Cardiac muscle cell (in vitro differentiated cells and primary cell): ENCODE measurements around the gene HECW1. TPM values are rescaled to one million over a fixed set of nuclear protein-coding genes. Genes with fewer than 3 reads are reported as not detected.

Source experiments
- DNase-seq, 2 donors: peaks; one replicate each; pipeline versions ENCODE4 v3.0.0 to v3.0.0-alpha.2; 2010 to 2017; ENCODE audit warnings: low read depth in 1 of 2, low spot score in 1 of 2
- H3K27ac ChIP-seq: fragments of 200-600 bp; sonication (generic); 2 replicates; pipeline ENCODE4 v1.5.1; 2016
- H3K27me3 ChIP-seq: fragments of 200-600 bp; sonication (generic); 2 replicates; pipeline ENCODE4 v1.6.0; 2016; ENCODE audit warnings: control low read depth
- H3K36me3 ChIP-seq: fragments of 200-600 bp; sonication (generic); 2 replicates; pipeline ENCODE4 v1.5.1; 2016; ENCODE audit warnings: control low read depth
- H3K4me1 ChIP-seq: fragments of 200-600 bp; sonication (generic); 2 replicates; pipeline ENCODE4 v1.8.1; 2017; ENCODE audit warnings: low read depth, mild to moderate bottlenecking, mixed run types
- H3K4me3 ChIP-seq: fragments of 200-600 bp; sonication (generic); 2 replicates; pipeline ENCODE4 v1.5.1; 2016; ENCODE audit warnings: mild to moderate bottlenecking
- H3K9me3 ChIP-seq: fragments of 200-600 bp; sonication (generic); 2 replicates; pipeline ENCODE4 v1.5.1; 2017; ENCODE audit warnings: low read depth, mild to moderate bottlenecking, control low read depth
- CTCF ChIP-seq: IDR thresholded peaks from 2 replicates; pipeline ENCODE4 v1.5.1; 2012; ENCODE audit warnings: low read depth, mild to moderate bottlenecking, low read length
- polyA plus RNA-seq: library from polyadenylated mRNA; unstranded; fragments of >200 nt; fragmentation: Nextera tagmentation; extraction: Ambion mirVana; gene quantifications from 2 replicates; pipeline ENCODE4 v1.2.1, GENCODE V29; 2016
- total RNA-seq: library from RNA; depleted of rRNA; stranded (reverse); fragments of >200 nt; gene quantifications from 2 replicates; pipeline ENCODE4 v1.2.3, GENCODE V29; 2016

The HECW1 gene
- total and polyA plus RNA-seq, 2 experiments from 2014 or later, result 0.06 to 0.13 TPM

- Histone ChIP-seq H3K4me3 (no peak overlapping the region), H3K9me3 (no peaks in the 10 kb centered on the region), H3K4me1 (peaks cover 11% of the 10 kb centered on the region), H3K27ac (no peak overlapping the region), H3K36me3 (no peaks in the 10 kb centered on the region), H3K27me3 (no peaks in the 10 kb centered on the region)
- DNase-seq, result no peak
- no peak for TF ChIP-seq CTCF
Measured at GRCh38 chr7:43492896-43493295, 380.4 kb downstream of the HECW1 start.

GRCh38 chr7:43495572-43495971 is 383.1 kb downstream of the HECW1 start:
- no peak for DNase-seq
- H3K4me3 ChIP-seq, result no peak overlapping the region
- no peaks in the 10 kb centered on the region for H3K9me3 ChIP-seq
- no peak overlapping the region for H3K27ac ChIP-seq
- no peaks in the 10 kb centered on the region for H3K4me1 ChIP-seq
- TF ChIP-seq CTCF, result no peak
- no peaks in the 10 kb centered on the region for H3K27me3 ChIP-seq
- H3K36me3 ChIP-seq, result no peaks in the 10 kb centered on the region

- H3K27me3 ChIP-seq, result no peaks in the 10 kb centered on the region
- no peak for TF ChIP-seq CTCF
- no peak overlapping the region for H3K4me3 ChIP-seq
- H3K4me1 ChIP-seq, result no peaks in the 10 kb centered on the region
- H3K27ac ChIP-seq, result no peak overlapping the region
- DNase-seq, result no peak
- no peaks in the 10 kb centered on the region for H3K36me3 ChIP-seq
- H3K9me3 ChIP-seq, result no peaks in the 10 kb centered on the region
Measured at GRCh38 chr7:43496596-43496995, 384.1 kb downstream of the HECW1 start.

- Histone ChIP-seq H3K4me3 (no peak overlapping the region), H3K36me3 (no peaks in the 10 kb centered on the region), H3K27ac (no peak overlapping the region), H3K4me1 (no peaks in the 10 kb centered on the region), H3K9me3 (no peaks in the 10 kb centered on the region), H3K27me3 (no peaks in the 10 kb centered on the region)
- no peak for TF ChIP-seq CTCF
- DNase-seq, result peak in 1 of 2 donors; percentile 65
Measured at GRCh38 chr7:43501870-43502269, 389.4 kb downstream of the HECW1 start.

- Histone ChIP-seq H3K27ac (no peak overlapping the region), H3K36me3 (no peaks in the 10 kb centered on the region), H3K9me3 (no peaks in the 10 kb centered on the region), H3K4me3 (no peak overlapping the region), H3K4me1 (no peaks in the 10 kb centered on the region), H3K27me3 (no peaks in the 10 kb centered on the region)
- TF ChIP-seq CTCF, result no peak
- no peak for DNase-seq
Measured at GRCh38 chr7:43502941-43503340, 390.5 kb downstream of the HECW1 start.

- Histone ChIP-seq H3K4me3 (no peak overlapping the region), H3K36me3 (no peaks in the 10 kb centered on the region), H3K27me3 (no peaks in the 10 kb centered on the region), H3K27ac (no peak overlapping the region), H3K4me1 (no peaks in the 10 kb centered on the region), H3K9me3 (no peaks in the 10 kb centered on the region)
- DNase-seq, result no peak
- no peak for TF ChIP-seq CTCF
Measured at GRCh38 chr7:43505412-43505811, 393.0 kb downstream of the HECW1 start.
